Measurements from ENCODE around the gene MUS81.
"Not testable (repeated sequence)": the region's sequence is repeated elsewhere in the genome, so short reads cannot be mapped to it uniquely, and the experiment has no call there.

Gene MUS81

DNA sequence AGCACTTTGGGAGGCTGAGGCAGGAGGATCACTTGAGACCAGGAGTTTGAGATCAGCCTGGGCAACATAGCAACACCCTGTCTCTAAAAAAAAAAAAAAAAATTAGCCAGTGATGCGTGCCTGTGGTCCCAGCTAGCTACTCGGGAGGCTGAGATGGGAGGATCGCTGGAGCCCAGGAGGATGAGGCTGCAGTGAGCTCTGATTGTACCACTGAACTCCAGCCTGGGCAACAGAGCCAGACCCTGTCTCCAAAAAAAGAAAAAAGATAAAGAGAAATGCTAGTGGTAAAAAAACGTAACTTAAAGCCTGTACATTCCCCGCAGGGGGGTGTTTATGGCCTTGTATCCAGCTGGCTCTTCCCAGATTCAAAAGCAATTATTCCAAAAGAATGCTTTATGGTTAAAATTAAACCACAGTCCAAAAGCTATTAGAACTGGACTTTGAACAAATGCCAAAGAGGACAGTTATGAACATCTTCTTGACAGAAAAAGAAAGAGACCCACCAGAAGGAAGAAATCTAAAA lies 42.9 kb upstream of the MUS81 start:
- no peak for DNase-seq (ENCODE audit: low spot score)
- in situ Hi-C loops (cut with MboI; ENCODE audit: low pct_unique_long_range_greater_than_20kb, low sequenced_read_pairs, unreplicated experiment) = loop anchor here (10.0 kb wide), 1 partner anchor 103 kb away; the partner anchor contains the start of gene KAT5
- TF ChIP-seq, protein P1, sequence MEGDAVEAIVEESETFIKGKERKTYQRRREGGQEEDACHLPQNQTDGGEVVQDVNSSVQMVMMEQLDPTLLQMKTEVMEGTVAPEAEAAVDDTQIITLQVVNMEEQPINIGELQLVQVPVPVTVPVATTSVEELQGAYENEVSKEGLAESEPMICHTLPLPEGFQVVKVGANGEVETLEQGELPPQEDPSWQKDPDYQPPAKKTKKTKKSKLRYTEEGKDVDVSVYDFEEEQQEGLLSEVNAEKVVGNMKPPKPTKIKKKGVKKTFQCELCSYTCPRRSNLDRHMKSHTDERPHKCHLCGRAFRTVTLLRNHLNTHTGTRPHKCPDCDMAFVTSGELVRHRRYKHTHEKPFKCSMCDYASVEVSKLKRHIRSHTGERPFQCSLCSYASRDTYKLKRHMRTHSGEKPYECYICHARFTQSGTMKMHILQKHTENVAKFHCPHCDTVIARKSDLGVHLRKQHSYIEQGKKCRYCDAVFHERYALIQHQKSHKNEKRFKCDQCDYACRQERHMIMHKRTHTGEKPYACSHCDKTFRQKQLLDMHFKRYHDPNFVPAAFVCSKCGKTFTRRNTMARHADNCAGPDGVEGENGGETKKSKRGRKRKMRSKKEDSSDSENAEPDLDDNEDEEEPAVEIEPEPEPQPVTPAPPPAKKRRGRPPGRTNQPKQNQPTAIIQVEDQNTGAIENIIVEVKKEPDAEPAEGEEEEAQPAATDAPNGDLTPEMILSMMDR (IDR thresholded peaks at IDR 0.05; ENCODE audit: extremely low read depth, insufficient read depth, missing control alignments) = no peak

DNA sequence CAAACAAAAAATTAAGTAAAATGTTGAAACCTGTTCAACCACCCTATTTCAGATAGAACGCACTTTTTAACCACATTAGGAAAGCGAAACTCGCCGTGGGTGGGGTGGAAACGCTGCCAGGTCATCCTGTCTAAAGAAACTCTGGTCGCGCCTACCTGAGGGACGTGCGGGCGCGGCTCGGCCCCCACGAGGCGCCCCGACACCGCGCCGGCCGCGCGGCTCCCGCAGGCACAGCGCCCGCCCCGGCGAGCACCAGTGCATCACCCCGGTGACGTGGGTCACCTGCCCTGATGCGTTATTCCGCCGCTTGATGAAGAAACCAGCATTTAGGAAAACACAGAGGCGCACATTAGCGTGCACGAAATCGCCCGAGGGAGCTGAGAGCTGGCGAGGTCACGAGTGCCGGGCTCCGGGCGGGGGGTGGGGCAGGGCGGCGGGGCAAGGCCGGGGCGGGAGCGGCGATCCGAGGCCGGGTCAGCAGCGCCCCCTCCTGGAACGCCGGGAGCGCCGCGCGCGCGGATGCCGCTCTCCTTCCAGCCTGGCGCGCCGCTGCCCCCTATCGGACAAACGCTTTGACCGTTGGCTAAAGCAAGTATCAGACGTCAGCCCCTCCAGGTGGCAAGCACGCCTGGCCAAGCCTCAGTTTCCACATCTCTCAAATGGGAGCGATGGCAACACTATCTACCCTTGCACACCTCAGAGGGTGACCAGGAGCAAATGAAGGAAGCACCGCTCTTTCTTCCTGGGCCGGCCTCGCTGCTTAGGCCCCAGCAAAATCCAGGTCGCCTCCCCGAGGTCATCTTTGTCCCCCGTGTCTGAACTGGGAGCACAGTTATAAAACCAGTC lies 42.2 kb upstream of the MUS81 start:
- in situ Hi-C loops (cut with MboI; ENCODE audit: low pct_unique_long_range_greater_than_20kb, low sequenced_read_pairs, unreplicated experiment) = loop anchor here (10.0 kb wide), 1 partner anchor 103 kb away; the partner anchor contains the start of gene KAT5
- peak; percentile 95 for DNase-seq (ENCODE audit: low spot score)
- TF ChIP-seq, protein P1 (IDR thresholded peaks at IDR 0.05; ENCODE audit: extremely low read depth, insufficient read depth, missing control alignments) = peak; percentile 100

DNA sequence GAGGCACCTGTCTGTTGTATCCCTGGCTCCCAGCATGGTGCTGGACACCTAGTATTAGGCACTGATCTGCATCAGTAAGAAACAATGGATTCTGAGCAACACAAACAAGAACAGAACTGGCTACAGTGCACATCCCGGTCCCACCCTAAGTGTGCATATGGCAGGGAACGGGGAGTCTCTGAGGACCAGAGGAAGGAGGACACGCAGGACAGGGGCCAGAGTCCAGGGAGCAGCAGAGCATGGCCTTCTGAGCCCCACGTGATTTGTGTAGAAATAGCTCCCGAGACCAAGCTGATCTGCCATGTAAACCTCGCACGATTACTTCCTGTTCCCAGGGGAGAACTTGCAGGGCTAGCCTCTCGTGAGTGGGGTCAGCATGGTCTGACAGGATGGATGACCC lies 39.1 kb upstream of the MUS81 start:
- in situ Hi-C loops (cut with MboI; ENCODE audit: low pct_unique_long_range_greater_than_20kb, low sequenced_read_pairs, unreplicated experiment) = no loop called here
- TF ChIP-seq, protein P1 (IDR thresholded peaks at IDR 0.05; ENCODE audit: extremely low read depth, insufficient read depth, missing control alignments) = no peak
- DNase-seq (ENCODE audit: low spot score) = no peak

DNA sequence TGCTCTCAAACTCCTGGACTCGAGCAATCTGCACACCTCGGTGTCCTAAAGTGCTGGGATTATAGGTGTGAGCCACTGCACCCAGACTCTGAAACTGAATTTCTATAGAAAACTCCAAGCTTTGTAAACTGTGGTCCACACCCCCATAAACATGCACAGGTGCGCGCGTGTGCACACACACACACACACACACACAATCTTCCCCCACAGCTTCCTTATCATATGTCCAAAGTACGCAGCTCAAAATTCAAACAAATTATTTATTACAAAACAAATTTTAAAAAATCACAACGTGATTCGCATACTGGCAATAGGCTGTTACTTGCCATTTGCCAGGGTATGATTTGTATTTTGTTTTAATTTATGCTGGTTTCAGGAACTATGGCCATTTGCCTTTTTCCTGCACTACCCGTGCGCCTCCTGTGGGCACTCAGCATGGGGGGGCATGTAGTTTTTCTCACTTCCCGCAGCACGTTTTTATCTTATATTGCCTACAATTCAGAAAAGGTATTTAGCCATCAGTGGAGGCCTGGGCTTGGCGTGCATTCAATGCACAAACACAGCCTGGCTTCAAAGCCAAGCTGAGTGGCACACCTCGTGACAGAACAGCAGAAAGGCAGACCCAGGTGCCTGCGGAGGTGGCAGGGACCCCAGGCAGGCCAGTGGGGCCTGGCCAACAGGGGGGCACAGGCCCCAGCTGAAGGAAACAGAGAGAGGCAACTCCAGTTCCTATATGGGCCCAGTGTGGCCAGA lies 37.3 kb upstream of the MUS81 start:
- in situ Hi-C loops (cut with MboI; ENCODE audit: low pct_unique_long_range_greater_than_20kb, low sequenced_read_pairs, unreplicated experiment) = no loop called here
- TF ChIP-seq, protein P1 (IDR thresholded peaks at IDR 0.05; ENCODE audit: extremely low read depth, insufficient read depth, missing control alignments) = no peak
- DNase-seq (ENCODE audit: low spot score) = no peak

DNA sequence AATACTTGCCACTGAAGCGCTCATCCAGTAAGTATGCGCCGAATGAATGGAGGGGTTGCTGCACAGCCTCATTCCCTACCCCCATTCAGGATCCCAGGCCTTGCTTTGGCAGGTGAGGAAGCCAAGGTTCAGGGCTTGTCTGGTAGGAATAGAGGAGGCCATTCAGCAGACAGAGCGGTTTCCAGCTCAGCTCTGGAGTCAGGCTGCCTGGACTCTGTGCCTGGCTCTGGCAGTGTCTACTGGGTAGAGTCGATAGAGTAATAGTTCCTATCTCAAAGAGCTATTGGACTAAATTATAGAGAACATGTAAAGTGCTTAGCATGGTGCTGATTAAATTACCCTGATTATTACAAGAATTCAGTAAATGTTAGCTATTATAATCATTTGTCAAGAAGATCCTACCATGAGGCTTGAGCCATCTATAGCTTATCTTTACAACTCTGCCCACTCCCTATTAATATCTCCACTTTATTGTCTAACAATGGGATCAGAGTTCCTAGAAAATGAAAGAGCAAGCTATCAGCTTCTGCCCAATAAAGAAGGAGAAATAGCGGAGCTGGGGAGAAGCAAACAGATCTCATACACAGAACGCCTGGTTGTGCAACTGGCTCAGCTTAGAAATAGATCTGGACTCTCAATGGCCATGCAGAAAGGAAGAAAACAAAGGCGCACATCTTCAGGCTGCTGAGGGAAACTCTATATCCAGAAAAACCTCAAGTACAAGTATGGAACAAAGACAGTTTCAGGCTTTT lies 33.1 kb upstream of the MUS81 start:
- in situ Hi-C loops (cut with MboI; ENCODE audit: low pct_unique_long_range_greater_than_20kb, low sequenced_read_pairs, unreplicated experiment) = no loop called here
- TF ChIP-seq, protein P1 (IDR thresholded peaks at IDR 0.05; ENCODE audit: extremely low read depth, insufficient read depth, missing control alignments) = no peak
- DNase-seq (ENCODE audit: low spot score) = no peak

DNA sequence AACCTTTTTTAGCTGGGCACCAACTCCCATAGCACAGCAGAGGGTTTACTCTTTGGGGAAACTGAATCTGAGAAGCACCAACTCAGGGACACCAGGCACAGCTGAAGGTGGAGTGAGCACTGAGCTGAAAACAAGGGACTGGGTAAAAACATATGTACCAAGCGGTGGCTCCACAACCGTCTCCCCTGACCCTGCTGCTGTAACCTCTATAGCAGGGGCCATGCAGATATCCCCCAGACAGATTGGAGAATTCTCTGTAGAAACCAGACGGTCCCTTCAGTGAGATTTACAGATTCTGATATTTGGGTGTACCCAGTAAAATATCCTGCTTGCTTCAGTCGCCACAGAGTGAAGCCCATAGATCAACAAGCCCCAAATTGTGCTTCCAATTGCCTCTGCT lies 30.8 kb upstream of the MUS81 start:
- in situ Hi-C loops (cut with MboI; ENCODE audit: low pct_unique_long_range_greater_than_20kb, low sequenced_read_pairs, unreplicated experiment) = no loop called here

DNA sequence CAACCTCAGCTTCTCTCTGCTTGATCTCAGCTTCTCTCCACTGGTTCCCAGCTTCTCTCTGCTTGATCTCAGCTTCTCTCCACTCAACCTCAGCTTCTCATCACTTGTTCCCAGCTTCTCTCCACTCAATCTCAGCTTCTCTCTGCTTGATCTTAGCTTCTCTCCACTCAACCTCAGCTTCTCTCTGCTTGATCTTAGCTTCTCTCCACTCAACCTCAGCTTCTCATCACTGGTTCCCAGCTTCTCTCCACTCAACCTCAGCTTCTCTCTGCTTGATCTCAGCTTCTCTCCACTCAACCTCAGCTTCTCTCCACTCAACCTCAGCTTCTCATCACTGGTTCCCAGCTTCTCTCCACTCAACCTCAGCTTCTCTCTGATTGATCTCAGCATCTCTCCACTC lies 28.0 kb upstream of the MUS81 start:
- DNase-seq (ENCODE audit: low spot score); in situ Hi-C loops (cut with MboI; ENCODE audit: low pct_unique_long_range_greater_than_20kb, low sequenced_read_pairs, unreplicated experiment): not testable (repeated sequence)

More for the DNA sequence above, 30.8 kb upstream of the MUS81 start:
- TF ChIP-seq, protein P1 (IDR thresholded peaks at IDR 0.05; ENCODE audit: extremely low read depth, insufficient read depth, missing control alignments) = no peak
- no peak for DNase-seq (ENCODE audit: low spot score)

All from GM13977 (cell line).